GM18519 (cell line): ENCODE measurements around the gene PDZD2.

ENCODE experiments used
- ATAC-seq: cut with Tn5 transposase; IDR thresholded peaks from one replicate; pipeline ENCODE4 v1.9.1; 2021; ENCODE audit warnings: mild to moderate bottlenecking, moderate library complexity; ENCODE audit not compliant: unreplicated experiment, low FRiP score

Gene PDZD2

GRCh38 chr5:31901807-31902530, 263.0 kb downstream of the PDZD2 start:
- no peak for ATAC-seq

DNA sequence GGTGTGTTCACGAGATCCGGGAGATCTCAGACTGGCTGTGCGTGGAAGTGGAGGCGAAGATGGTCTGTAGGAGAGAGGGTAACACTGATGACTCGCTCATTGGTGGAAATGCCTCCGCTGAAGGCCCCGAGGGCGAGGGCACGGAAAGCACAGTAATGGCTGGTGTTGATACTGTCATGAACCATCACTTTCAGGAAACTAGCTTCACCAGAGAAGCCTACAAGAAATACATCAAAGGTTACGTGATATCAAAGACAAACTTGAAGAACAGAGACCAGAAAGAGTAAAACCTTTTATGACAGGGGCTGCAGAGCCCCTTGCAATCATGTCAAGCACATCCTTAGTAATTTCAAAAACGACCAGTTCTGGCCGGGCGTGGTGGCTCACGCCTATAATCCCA, 269.5 kb downstream of the PDZD2 start:
- no peak for ATAC-seq

DNA sequence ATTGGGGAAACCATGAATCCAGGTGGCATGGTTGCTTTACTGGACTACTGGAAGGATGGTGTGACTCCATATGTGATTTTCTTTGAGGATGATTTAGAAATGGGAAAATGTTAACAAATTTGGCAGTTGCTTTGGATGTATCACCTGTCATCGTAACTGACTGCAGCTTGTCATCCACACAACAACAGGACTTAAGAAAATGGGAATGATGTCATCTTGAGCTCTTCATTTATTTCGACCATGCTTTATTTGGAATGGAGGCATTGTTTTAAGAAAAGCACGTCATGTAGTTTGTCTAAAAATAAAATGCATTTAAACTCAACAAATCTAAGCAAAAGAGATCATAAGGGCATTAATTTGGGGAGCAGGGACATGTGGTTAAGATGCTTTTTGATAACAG, 270.1 kb downstream of the PDZD2 start:
- no peak for ATAC-seq

- no peak for ATAC-seq
Observed at GRCh38 chr5:31911291-31912265, 272.6 kb downstream of the PDZD2 start.

DNA sequence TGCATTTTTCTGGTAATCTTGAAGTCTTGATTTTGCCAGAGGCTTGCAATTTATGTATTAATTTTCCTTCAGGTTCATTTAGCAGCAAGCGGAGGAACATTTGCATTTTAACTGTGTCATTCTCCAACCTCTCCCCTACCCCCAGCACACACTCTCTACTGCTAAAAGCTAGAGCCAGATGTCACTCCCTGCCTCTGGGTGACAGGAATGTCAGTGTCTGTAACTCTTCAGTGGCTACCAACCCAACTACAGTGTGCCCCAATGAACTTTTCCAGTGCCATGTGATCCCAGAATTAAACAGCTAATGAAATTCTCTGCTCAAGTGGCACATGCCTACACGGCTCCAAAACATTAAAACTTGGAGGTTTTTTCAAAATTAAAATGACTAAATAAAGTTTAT, 274.9 kb downstream of the PDZD2 start:
- ATAC-seq = no peak

DNA sequence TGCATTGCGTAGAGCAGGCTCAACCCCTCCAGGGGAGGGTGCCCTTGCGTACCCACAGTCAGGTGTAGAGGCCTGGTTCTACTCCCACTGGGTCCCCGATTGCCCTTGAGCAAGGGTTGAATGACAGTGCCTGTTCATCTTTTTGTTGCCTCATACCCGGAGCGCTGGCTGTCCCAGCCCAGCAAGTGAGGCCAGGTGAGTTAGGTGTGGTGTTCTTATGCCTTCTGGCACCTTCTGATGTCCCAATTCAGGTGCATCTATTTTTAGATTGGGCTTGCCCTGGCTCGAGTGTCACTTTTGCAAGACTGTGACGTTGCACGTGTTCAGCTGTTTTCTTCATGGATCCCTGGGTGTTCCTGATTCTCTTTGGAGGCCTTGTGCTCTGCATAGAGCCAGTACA, 277.4 kb downstream of the PDZD2 start:
- ATAC-seq = no peak

DNA sequence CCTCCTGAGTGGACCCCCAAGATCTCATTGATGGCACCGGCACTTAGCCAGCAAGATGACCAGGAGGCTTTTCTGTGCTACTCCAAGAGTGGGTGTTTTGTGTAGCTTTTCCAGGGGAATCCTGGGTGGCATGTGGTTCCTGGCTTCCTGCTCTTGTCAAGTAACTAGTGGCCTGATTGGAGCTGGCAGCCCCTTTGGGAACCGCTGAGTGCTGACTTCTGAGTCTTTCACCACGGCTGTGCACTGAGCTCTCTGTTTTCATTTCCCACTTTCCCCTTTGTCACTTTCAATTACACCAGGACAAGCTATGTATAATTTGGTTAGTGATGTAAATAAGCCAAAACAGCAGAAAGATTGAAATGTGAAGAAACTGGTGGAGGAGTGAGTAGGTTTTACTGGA, 279.8 kb downstream of the PDZD2 start:
- ATAC-seq = no peak

DNA sequence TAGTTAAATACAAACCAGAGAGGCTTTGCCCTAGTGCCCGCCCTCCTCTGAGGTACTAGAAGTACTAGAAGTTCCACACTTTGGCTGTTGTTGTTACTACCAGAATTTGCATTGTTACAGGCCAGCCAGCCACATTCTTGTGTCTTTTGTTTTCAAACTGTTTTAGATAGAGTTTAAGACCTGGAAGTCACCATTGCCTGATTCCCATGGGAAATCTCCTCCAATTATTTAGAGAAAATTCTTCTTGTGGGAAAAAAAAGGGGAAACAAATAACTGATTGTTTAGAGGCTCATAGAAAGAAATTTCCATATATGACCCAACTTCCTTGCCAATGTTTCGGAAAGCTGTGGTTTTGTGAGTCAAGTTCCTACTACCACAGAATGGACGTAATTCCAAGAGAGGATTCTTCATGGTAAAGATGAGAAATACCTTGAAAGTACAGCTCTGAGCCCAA, 282.9 kb downstream of the PDZD2 start:
- ATAC-seq = no peak

- ATAC-seq = no peak
Observed at GRCh38 chr5:31924005-31924404, 285.1 kb downstream of the PDZD2 start.

DNA sequence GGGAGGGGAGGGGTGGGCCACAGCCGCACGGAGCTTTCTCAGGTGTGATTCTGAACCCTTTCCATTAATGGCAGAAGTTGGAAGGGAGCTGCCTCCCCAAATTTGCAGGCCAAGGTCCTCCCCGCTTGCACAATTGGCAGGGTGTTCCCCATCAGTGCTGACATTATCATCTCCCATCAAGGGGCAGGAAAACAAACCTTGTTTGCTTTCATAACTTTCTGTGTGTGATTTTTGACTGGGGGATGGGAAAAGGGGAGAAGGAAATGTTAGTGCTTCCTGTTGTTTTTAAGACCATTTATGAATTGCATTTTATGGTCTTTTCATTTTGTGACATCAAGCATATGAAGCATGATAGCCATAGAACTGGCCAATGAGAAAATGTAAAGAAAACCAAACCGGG, 292.9 kb downstream of the PDZD2 start:
- ATAC-seq = no peak

- ATAC-seq = no peak
Observed at GRCh38 chr5:31934156-31934555, 295.2 kb downstream of the PDZD2 start.

DNA sequence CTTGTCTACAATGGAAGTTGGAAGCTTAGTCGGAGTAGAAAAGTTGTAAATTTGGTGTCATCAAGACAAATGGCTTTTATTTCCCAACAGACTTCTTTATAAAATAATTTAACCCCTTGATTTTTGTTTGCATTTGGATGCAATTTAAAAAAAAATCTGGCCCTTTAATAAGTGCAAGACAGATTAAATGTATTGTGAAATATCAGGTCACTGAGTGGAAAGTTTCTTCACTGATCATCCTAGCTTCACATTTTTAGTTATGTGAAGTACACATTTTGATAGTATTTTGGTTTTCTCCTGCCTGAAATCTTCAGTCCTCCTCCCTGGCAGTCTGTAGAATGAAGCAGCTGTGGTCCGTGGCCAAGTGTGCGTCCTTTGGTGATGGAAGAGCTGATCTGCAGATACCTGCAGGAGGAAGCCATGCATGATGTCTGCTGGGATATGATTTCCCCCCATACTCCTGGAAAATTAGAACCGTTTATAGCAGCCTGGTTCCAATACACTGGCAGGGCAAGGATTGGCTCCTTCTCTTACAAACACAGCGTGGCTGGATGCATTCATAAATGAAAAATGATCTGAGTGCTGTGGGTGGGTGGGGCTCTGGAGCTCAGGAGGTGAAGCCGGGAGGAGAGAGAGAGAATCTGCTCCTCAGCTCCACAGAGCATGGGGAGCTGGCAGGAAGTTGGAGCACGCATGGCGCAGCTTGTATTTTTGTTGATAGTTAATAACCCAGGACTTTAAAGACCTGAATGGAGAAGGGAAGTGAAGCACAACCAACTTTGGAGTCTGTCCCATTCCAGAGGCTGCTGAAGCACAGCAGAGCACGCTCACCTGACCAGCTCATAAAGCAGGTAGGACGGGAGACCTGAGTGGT, 296.8 kb downstream of the PDZD2 start:
- no peak for ATAC-seq

DNA sequence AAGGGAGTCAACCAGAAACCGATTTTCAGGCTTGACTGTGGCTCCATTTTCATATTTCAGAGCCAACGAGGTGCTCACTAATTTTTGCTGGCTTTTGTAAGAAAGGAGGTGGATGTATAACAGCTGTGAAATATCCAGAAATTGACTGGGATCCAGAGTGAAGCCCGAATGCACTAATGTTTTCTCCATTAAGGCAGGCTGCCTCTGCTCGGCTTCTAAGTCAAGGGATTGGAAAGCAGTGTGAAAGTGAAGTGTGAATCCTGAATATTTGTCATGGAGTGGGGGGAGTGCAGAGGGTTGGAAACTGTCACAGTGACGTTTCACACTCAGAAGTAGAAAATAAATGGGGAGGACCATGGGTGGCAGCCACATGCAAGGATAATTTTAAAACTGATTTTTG, 297.8 kb downstream of the PDZD2 start:
- ATAC-seq = no peak

- no peak for ATAC-seq
Observed at GRCh38 chr5:31937226-31937625, 298.3 kb downstream of the PDZD2 start.

GRCh38 chr5:31937703-31938102, 298.8 kb downstream of the PDZD2 start:
- ATAC-seq = no peak

DNA sequence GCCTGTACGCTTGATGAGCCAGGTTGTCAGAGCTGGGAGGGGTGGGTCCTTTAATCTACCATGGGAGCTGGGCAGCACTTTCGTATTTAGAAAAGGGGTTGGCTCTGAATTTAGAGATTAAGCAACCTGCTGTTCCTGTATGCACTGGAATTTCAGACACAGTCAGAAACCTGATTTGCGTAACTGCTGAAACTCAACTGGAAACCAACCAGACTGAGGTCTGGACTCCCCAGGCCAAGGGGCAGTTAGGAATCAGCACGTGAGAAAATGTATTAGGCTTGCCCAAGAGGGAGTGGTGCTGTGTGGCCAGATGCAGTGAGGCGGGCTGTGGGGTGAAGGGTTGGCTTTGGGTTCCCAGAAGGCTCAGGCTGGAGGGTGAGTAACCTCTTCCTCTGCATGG, 300.2 kb downstream of the PDZD2 start:
- ATAC-seq = no peak

GRCh38 chr5:31941151-31941755, 302.3 kb downstream of the PDZD2 start:
- no peak for ATAC-seq

DNA sequence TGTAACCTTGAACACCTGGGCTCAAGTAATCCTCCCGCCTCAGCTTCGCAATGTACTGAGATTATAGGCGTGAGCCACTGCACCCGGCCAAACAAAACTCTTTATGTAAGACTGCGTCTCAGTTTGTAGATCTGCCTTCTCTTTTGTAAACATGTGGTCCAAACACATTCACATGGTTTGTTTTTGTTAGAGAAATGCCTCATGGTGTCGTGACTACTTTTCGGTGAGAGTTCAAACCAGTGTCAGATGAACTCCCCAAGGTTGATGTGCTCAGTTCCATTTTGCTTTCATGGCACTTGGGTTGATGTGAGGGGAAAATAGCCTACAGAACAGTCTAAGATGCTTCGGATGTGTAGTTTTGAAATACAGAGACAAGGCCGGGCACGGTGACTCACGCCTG, 303.6 kb downstream of the PDZD2 start:
- ATAC-seq = no peak

DNA sequence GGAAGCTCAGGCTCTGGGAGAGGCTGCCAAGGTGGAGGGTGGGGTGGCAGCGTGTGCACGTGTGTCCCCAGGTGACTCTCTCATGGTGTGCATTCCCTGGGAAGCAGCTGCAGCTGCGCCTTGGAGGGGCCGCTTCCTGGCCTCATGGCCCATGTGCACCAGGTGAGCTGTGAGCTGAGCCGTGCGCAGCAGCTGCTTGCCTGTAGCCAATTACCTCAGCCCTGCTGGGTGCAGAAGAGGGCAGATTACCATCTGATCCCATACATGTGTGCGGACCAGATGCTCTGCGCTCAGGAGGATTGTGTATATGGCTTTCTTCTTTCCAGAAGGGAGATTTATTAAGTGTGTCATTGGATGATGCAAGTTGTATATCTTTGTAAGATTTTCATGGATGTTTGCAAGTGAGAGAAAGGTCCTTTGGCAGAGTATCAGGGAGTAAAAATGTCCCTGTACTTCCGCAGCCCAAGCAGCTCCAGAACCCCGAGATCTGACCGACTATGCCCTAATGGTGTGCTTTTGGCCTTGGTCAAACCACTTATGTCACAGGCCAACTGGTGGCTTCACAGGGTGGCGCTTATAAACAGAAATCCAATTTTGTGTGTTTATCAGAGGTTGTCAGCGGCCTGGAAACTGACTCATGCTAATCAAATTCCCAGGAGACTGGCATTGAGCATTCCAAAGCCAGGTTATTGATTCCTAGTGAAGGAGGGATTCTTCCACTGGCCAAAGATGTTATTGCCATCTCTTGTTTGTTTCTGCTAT, 305.9 kb downstream of the PDZD2 start:
- ATAC-seq = no peak

GRCh38 chr5:31948006-31948405, 309.1 kb downstream of the PDZD2 start:
- no peak for ATAC-seq
